Left cardiac atrium (tissue), 4 donors: ENCODE measurements around the gene COMMD7. TPM values are rescaled to one million over a fixed set of nuclear protein-coding genes. Genes with fewer than 3 reads are reported as not detected.

Source experiments
- ATAC-seq, 2 donors: fragments of 200-7000 bp; cut with Tn5 transposase; one replicate each; pipeline ENCODE4 v1.9.1; 2020; ENCODE audit warnings: mild to moderate bottlenecking in 2 of 2, moderate library complexity in 2 of 2
- DNase-seq: peaks from one replicate; pipeline ENCODE4 v3.0.0-alpha.2; 2020
- intact Hi-C, 2 donors: fragments of 100-400 bp; cut with DNase I; formaldehyde crosslinking; loops; one replicate each; pipeline versions ENCODE4 v1.14.1 to v1.15.1; 2022 to 2023
- total RNA-seq, 2 donors: library from RNA; stranded (reverse); fragmentation: NEBNext Ultra II Directional; extraction: Animal tissue kit (Norgen Biotek cat#: 25700); gene quantifications; one replicate each; pipeline ENCODE4 v1.2.1, GENCODE V29; 2021
- donor health status: DM: no; HTN: yes; CAD: no.
- donor health status: DM: no; HTN: yes; CAD: no; lungs with severe emphysema.
- donor health status: DM: yes; HTN: yes; CAD: no.
- donor health status: Dilated cardiomyopathy.

The COMMD7 gene
- total RNA-seq, 2 donors from 2014 or later: 38.1 to 38.9 TPM

DNA sequence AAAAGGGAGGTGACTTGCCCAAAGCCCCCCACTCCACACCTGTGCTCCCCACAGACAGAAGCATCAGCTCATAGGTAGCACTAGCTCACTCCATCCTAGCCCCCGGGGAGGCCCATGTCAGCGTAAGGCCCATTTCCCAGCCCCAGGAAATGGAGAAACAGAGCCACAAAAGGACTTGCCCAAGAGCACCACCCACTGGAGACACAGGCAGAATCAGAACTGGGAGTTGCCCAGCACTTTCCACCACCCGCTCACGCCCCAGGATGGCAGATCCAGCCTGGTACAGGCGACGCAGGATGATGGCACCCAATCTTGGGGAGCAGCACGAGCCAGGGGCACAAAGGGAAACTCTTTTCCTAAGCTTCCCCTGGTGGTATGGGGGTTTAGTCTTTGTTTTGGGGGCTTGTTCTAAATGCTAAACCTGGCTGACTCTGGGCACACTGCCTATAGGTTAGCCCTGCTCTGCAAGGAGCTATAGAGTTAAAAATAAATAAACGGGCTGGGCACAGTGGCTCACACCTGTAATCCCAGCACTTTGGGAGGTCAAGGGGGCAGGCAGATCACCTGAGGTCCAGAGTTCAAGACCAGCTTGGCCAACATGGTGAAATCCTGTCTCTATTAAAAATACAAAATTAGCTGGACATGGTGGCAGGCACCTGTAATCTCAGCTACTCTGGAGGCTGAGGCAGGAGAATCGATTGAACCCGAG is 81.3 kb downstream of the COMMD7 start:
- ATAC-seq (no peak), DNase-seq (no peak)
- intact Hi-C loops: no loop called here

DNA sequence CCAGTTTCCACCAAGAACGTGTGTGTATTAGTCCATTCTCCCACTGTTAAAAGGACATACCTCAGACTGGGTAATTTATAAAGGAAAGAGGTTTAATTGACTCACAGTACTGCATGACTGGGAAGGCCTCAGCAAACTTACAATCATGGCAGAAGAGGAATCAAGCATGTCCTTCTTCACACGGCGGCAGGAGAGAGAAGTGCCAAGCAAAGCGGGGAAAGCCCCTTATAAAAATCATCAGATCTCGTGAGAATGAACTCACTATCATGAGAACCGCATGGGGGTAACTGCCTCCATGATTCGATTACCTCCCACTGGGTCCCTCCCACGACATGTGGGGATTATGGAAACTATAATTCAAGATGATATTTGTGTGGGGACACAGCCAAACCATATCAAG is 82.6 kb downstream of the COMMD7 start:
- ATAC-seq (no peak), DNase-seq (no peak)
- intact Hi-C loops: no loop called here

GRCh38 chr20:32656827-32657226 is 86.4 kb downstream of the COMMD7 start:
- intact Hi-C loops: no loop called here

GRCh38 chr20:32655903-32656512 is 87.3 kb downstream of the COMMD7 start:
- DNase-seq (no peak), ATAC-seq (no peak)
- intact Hi-C loops: no loop called here

More at GRCh38 chr20:32656827-32657226, 86.4 kb downstream of the COMMD7 start:
- ATAC-seq (no peak), DNase-seq (no peak)

- DNase-seq: peak; percentile 86
- intact Hi-C loops: loop anchor here (1.0 to 2.0 kb wide), 2 partner anchors 130 to 132 kb away; no protein-coding TSS in a partner anchor
- ATAC-seq: peak; percentile 96 to 97
Measured at GRCh38 chr20:32652739-32653526, 90.3 kb downstream of the COMMD7 start.

Other genes with a start within 250 kb of the COMMD7 start
- 1 to 10 TPM; 8.5 to 9.7 TPM for gene NOL4L, start 158.1 kb downstream of the COMMD7 start, total RNA-seq
- gene C20orf203, start 69.5 kb downstream of the COMMD7 start, total RNA-seq: not detected
- gene DNMT3B, start 18.9 kb upstream of the COMMD7 start, total RNA-seq: under 1 TPM; 0.44 to 0.65 TPM
- gene MAPRE1, start 76.5 kb upstream of the COMMD7 start, total RNA-seq: 10 to 100 TPM; 76.8 to 93.2 TPM
- gene EFCAB8, start 115.5 kb upstream of the COMMD7 start, total RNA-seq: under 1 TPM in 1 of 2 donors, not detected in 1; 0.18 TPM